DMS114 treated with DMSO at 0.1 percent for 48 hours (cell line): Measurements from ENCODE around the gene IQSEC2.

Experiments used
- DNase-seq: peaks from one replicate; lab custom pipeline; 2025; ENCODE audit not compliant: unreplicated experiment; lab: John Stamatoyannopoulos, UW

The IQSEC2 gene

DNA sequence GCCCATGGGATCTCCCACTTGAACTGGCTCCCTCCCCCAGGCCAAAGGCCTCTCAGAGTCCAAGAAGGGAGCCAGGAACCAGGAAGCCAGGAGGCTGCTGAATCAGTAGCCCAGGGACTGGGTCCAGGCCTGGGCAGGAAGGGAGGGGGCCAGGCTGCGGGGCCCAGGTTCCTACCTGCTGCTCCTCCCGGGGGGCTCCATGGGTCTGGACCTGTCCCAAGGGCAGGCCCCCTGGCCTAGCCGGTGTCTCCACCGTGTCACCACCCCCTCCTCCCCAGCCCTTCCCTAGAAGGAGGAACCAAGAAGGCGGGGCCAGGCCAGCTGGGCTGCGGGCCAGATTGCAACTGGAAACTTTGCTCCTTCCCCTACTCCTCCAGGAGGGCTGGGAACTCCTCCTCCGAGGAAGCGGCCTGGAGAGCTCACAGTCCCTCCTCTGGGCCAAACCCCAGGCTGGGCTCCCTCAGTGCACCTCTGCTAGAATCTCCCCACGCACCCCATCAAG is at the start of gene IQSEC2:
IQSEC2 (minus strand) TSS at position 264 of the 502 bp plus-strand sequence.
- no peak for DNase-seq

DNA sequence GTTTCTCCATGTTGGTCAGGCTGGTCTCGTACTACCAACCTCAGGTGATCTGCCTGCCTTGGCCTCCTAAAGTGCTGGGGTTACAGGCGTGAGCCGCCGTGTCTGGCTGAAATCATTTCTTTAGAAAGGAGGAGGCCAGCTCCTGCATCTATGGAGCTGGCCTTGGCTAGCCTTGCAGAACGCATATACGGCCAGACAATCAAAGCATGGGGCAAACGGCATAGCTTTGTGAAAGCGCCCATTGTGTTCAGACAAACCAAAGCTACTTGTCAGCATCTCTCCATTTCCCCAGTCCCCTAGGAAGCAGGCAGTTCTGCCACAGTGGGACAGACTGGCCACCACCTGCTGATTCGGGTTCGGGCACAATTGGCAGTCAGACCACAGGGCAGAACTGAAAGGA is 48.9 kb upstream of the IQSEC2 start:
- DNase-seq: no peak

DNA sequence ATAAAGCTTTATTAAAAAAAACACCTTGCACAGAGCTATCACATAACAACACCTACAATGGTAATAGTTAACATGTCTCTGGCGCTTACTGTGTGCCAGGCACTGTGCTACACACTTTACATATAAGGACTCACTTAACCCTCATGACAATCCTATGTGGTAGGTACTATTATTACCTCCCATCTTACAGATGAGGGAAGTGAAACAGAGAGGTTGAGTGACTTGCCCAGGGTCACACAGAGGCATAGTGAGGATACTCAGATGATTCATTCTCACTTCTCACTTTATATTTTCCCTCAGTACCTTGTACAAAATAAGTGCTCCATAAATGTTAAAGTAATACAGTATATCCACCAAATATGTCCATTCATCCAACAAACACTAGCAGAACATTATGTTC is 43.4 kb upstream of the IQSEC2 start:
- no peak for DNase-seq

DNA sequence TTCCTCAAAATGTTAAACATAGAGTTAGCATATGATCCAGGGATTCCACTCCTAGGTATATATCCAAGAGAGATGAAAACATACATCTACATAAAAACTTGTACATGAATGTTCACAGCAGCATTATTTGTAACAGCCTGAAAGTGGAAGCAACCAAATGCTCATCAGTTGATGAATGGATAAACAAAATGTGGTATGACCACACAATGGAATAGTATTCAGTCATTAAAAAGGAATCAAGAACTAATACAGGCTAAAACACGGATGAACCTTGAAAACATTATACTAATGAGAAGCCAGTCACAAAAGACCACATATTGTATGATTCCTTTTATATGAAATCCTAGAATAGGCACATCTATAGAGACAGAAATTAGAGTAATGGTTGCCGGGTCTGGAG is 42.7 kb upstream of the IQSEC2 start:
- no peak for DNase-seq

DNA sequence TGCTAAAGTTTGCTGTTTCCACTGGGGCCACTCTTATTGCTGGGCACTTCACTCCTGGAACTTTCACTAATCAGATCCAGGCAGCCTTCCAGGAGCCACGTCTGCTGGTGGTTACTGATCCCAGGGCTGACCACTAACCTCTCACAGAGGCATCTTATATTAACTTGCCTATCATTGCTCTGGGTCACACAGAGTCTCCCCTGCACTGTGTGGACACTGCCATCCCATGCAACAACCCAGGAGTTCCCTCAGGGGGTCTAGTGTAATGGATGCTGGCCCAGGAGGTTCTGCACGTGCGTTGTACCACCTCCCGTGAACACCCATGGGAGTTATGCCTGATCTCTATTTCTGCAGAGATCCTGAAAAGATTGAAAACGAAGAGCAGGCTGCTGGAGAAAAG is 41.8 kb upstream of the IQSEC2 start:
- no peak for DNase-seq

DNA sequence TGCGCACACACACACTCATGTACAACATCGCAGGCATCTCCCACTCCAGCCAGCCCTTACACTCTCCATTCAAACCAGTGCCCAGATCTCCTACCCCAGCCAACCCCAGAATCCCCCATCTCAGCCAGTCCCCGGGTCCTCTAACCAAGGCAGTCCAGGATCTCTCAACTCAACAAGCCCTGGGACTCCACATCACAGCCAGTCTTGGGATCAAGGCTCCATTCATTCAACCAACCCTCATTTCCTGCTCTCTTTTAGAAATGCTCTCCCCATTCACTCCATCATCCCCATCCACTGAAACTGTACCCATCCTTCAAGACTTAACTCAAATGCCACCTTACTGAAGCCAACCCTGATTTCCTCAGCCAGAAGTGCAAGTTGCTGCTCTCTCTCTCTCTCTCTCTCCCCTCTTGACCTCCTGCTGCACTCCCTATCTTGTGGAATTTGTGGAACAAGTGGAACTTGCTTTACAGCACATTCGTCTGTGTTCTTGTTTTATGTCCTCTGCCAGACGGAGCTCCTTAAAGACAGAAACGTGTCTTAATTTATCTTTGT is 40.6 kb upstream of the IQSEC2 start:
- no peak for DNase-seq

DNA sequence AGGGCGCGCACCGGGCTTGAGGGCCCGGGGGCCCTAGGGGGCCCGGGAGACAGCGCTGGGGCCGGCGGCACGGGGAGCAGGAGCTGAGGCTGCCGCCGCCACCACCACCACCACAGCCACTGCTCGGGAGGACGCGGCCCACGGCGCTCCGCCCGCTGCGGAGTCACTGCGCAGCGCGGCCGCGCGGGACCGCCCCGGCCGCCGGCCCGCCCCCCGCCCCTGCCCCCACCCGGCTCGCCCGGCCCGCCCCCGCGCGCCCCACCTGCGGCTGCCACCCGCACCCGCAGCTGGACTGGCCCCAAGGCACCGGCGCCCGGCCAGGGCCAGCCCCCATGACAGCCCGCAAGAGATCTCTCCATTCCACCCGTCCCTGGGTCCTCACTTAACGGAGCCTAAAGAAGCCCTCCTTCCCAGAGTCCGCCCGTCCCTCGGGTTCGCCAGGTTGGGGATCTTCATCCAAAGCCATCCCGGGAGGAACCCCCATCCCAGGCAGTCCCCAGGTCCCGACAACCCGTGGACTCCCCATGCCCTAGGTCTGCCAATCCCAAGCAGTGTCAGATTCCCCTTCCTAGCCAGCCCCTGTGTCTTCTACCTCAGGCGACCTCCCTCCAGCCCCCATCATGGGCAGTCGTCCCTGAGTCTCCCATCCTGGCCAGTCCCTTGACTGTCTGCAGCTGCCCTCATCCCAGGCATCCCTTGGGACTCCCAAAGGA is 40.0 kb upstream of the IQSEC2 start:
- DNase-seq: no peak

DNA sequence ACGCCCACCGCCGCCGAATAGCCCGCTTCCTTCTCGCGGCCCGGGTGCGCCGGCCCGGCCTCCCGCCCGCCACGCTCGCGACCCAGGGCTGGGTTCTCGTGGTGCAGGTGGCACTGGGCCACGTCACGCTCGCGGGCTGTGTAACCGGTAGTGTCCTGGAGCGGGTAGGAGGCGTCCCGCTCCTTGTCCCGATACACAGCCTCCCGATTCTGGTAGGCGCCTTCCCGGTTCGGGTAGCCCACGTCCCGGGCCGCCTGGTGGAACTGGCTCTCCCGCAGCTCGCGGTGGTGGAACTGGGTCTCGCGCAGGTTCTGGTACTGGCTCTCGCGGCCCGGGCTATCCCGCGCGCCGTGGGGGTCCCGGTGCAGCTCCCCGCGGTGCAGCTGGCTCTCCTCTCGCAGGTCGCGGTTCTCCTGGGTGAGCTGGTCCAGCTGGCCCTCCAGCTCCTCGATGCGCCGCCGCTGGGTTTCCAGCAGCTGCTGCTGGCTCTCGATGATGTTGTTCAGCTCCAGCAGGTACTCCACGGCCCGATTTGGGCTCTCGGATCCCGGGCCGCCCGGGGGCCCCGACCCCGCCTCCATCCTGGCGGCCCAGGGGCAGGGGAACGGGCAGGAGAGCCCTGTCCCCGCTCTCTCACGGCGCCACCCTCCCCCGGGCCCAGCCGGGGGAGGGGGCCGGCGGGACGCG is 39.3 kb upstream of the IQSEC2 start:
- no peak for DNase-seq

DNA sequence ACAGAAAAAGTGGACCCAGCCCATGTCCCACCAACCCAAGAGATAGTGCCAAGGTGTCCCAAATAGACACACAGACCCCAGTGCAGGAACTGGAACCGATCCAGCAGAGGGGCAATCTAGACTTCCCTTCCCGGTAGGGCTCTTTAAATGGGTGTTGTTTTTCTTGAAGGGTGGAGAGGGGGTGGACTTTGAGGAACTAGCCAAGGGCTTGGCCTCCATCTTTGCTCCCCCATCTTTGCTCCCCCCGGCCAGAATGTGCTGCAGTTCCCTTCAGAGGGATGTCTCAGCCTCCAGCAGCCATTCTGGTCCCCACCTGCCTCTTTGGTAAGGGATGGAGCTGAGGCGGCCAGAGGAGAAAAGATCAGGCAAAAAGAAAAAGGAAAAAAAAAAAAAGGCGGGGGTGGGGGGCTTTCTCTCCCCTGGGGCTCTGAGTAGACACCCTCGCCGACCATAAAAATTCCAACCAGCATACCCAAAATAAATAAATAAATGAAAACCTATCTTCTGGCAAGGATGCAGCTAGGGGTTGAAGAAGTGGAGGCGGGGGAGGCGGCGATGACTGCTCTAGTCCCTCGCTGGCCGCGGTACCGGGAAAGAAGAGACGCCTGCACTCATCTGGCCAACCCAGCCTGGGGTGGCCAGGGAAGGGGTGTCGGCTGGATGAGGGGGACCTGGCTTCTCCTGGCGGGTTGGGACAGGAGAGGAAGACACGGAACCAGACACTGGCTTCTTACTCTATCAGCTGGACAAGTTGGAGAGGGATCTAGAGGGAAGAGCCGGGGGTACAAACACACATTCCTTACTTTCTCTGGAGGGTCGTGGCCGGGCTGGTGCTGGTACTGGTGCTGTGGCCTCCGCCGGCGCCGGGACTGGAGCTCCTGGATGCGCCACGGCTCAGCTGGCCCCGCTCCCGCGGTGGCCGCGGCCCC is 38.5 kb upstream of the IQSEC2 start:
- DNase-seq: no peak

DNA sequence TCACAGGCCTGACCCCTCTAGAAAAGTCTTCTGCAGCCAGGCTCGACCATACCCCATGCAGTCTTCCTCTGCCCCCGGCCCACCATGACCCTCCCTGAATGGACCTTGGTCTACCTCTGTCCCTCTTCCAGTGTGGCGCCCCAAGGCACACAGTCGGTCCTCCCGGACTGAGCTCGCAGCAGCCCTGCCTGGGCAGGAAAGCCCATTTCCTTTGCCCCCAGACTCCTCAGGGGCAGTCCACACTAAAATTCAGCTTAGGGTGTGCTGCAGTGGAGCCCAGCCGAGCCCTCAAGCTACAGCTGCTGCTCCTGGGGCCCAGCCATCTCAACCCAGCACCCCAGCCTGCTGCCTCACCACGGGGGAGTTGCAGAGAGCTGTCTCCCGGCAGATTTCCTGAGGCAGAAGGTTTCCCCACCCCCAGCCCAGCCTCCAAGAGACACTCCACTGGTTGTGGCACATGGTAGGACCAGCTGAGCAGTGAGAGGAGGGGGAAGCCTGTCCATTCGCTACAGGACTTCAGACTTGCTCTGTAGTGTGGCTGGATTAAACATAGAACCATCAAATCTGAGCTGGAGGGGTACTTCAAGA is 37.5 kb upstream of the IQSEC2 start:
- DNase-seq: no peak

DNA sequence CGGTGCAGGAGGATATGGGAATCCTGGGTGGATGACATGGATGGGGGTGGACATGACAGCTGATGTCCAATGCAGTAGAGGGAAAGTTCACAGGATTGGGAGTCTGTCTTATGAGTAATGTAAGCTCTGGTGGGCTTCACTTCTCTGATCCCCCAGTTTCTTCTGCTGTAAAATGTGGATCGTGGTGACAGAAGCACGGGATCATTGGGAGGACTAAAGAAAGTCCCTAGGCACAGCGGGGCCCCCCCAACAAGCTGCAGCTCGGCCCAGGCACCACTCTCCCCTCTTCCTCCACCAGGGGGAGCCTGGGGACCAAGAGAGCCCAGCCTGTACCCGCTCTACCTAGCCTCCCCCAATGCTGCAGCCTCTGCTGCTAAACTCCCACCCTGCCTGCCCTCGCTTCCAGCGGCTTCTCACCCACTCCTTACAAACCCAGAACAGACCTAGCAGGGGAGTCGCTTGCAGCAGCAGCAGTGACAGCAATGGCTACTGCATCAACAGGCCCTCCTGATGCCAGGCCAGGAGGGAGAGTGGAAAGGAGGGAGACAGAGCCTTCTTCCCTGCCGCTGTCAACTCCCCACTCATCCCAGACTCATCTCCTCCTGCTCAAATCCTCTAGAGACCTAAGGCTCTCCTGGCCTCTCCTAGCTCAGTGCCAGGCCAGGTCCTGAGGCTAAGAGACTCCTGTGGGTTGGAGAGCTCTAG is 36.1 kb upstream of the IQSEC2 start:
- DNase-seq: peak; percentile 14

DNA sequence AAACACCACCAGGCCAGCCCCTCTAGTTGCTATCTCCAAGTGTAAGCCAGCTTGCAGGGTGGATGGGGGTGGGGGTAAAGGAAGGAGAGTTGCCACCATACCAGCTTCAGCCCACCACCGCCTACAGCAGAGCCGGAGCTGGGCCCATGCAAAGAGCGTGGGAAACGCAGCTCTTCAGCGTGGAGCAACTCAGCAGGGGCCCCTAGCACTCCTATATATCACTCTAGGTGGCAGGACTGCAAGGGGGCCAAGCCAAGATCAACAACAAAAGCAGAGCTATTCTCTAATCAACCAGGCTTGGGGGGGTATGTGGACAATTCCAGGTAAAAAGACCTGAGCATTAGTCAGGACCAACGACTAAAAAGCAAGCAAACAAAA is 35.5 kb upstream of the IQSEC2 start:
- no peak for DNase-seq

DNA sequence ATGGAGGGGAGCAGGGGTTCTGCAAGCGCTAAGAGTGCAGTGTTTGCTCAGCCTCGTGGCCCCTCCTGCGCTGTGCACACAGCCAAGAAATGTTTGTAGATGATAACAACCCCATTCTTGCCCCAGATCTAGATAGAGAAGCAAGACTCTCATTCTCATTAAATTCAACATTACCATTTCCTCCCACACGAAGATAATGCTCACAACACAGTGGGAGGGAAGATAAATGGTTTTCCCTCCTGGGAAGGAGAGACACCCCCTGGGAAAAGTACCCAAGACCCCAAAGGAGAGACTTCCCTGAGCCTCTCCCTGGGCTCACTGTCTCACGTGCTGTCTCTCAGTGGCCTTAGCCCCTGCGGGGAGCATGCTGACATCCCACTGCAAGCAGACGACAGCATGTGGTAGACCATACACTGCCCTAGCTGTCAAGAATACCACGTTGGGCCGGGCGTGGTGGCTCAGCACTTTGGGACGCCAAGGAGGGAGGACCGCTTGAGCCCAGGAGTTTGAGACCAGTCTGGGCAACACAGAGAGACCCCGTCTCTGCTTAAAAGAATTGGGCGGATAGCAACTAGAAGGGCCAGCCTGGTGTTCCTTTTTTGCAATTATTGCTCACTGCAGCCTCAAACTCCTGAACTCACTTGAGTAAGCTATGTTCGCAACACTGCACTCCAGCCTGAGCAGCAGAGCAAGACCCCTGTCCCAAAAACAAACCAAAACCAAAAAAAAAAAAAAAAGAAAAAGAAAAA is 34.9 kb upstream of the IQSEC2 start:
- DNase-seq: no peak

DNA sequence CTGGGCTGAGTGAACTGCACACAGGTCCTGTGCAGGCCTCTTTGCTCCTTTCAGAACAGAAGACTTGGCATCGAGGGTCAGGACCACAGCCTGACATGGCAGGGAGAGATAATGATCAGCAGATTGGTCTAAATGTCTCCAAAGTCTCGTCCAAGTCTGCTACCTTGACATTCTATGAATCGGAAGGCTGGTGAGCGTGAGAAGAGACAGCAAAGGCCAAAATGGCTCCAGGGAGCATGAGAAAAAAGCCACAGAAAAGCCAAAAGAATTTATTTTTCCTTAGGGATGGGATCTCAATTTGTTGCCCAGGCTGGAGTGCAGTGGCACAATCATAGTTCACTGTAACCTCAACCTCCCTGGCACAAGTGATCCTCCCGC is 32.3 kb upstream of the IQSEC2 start:
- no peak for DNase-seq

DNA sequence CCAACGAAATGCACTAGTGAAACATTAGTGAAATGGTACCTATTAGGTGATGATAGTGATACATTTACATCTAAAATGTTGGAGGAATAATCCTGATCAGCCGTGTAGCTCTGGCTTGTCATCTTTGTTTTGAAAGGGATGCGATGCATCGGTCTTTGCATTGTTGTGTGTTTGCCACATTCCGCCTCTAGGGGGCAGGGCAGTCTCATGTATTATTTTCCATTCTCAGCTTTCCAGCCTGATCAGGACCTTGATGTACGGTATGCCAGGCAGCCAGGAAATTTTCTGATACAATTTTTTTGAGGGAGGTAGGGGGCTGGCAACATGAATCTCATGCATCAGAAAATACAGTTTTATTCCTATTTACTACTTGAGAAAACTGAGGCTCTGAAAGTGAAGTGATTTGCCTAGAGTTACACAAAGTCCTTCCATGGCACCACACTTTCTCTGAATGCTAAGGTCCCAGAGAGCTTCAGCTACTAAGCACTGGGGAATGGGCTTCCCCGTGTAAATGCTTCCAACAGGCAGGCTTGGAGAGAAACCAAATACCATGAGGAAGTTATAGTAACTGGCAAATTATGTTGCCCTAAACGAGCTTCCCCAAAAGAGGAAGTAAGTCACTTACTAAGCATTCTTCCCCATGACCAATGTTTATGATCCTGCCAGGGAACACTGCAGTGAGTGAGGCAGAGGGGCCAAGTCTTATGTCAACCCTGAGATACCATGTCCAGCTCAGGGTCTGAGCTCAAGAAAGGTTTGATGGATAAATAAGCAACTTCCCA is 31.8 kb upstream of the IQSEC2 start:
- DNase-seq: peak; percentile 29

DNA sequence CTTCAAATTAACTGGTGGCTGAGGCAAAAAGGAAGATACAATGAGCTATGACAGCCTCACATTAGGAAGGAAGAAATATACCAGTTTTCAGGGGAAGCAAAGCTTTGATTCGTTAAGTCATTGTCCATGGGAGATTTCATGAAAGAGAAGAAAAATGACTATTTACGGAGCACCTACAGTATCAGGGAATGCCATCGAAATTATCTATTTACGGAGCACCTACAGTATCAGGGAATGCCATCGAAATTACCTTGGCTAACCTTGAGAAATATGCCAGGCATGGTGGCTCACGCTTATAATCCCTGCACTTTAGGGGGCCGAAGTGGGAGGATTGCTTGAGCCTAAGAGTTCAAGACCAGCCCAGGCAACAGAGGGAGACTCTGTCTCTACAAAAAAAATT is 28.5 kb upstream of the IQSEC2 start:
- DNase-seq: no peak

DNA sequence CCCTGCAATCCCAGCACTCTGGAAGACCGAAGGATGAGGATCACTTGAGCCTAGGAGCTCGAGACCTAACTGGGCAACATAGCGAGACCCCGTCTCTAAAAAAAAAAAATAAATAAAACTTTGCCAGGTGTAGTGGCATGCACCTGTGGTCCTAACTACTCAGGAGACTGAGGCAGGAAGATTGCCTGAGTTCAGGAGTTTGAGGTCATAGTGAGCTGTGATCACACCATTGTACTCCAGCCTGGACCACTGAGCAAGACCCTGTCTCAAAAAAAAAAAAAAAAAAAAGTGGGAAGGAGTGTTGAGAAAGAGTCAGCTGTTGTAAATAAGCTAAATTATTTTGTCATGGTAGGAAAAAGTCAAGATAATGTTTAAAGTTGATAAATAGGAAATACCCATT is 27.5 kb upstream of the IQSEC2 start:
- no peak for DNase-seq

DNA sequence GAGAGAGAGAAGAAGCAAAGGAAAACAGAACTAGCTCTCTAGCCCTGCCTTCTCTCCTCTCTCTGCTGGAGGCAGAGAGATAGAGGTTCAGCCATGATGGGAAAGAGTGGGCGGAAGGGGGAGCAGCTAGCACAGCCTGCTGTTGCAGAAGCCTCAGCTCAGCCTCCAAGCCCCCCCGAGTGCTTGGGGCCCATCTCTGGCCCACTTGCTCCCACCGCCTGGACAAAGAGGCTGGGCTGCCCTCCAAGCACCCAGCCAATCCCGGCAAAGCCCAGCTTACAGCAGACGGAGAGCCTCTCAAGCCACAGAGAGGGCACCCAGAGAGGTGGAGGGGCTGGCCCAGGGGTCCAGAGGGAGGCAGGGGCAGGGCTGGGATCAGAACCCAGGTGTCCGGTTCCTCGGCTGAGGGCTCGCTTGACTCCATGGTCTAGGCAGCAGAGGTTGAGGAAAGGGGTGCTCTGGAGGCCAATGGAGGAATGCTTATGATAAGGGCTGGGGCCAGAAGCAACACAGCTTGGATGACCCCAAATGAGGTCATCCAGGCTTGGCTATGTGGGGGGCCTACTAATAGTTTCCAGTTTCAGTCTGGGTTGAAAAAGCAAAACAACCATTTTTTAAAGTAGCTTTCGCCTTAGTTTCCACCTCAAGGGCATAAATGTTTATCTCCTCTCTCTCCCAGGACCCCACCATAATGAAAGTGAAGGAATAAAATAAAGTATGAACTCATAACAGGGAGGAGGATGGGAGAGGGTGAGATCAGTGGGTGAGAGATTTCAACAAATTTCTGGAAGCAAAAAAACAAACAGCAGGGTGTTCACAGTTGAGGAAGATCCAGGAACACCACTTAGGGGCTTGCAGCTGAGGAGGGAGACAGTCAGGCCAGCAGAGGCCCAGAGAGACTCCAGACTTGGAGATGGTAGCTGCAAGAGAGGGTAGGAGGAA is 24.9 kb upstream of the IQSEC2 start:
- DNase-seq: no peak
